ENCODE data around the gene HPSE.
"Not testable (repeated sequence)": the region's sequence is repeated elsewhere in the genome, so short reads cannot be mapped to it uniquely, and the experiment has no call there.

HPSE gene

GRCh38 chr4:83318666-83319065, 16.0 kb downstream of the HPSE start:
- Mint-ChIP-seq H3K36me3 (ENCODE audit: low read depth) (peaks cover 27% of the 10 kb centered on the region), H3K4me3 (no peak overlapping the region)

GRCh38 chr4:83317671-83318070, 17.0 kb downstream of the HPSE start:
- H3K36me3 Mint-ChIP-seq (ENCODE audit: low read depth): peaks cover 26% of the 10 kb centered on the region
- H3K4me3 Mint-ChIP-seq: no peak overlapping the region
- peaks cover 11% of the 10 kb centered on the region for H3K4me1 Mint-ChIP-seq (ENCODE audit: low read depth)
- H3K27ac Mint-ChIP-seq: no peak overlapping the region
- H3K9me3 Mint-ChIP-seq: no peaks in the 10 kb centered on the region
- H3K27me3 Mint-ChIP-seq (ENCODE audit: low read depth): no peaks in the 10 kb centered on the region

More at GRCh38 chr4:83318666-83319065, 16.0 kb downstream of the HPSE start:
- Mint-ChIP-seq H3K4me1 (ENCODE audit: low read depth) (peaks cover 11% of the 10 kb centered on the region), H3K27me3 (ENCODE audit: low read depth) (no peaks in the 10 kb centered on the region), H3K27ac (no peak overlapping the region), H3K9me3 (no peaks in the 10 kb centered on the region)

DNA sequence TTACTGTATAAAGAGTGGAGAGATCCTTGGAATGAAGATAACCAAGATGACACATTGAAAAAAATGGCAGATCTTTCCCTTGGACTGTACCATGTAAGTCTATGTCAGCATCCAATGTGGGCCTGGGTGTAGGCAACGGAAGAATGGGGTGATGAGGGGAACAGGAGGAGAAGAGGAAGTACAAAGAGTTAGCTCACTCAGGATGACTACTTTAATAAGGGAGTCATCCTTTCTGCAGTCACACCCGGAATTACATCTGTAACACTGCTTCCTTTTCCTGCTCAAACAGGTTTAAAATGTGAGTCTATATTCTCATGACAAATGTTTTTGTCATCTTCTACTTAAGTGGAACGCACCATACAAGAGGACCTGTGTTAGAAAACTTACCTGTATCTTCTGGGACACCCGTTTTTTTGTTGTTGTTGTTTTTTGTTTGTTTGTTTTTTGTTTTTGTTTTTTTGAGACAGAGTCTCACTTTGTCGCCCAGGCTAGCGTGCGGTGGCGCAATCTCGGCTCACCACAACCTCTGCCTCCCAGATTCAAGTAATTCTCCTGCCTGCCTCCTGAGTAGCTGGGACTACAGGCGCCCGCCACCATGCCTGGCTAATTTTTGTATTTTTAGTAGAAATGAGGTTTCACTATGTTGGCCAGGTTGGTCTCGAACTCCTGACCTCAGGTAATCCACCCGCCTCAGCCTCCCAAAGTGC, 18.0 kb downstream of the HPSE start:
- Mint-ChIP-seq H3K36me3 (ENCODE audit: low read depth) (peaks cover 27% of the 10 kb centered on the region), H3K27ac (no peak overlapping the region), H3K4me3 (no peak overlapping the region)

DNA sequence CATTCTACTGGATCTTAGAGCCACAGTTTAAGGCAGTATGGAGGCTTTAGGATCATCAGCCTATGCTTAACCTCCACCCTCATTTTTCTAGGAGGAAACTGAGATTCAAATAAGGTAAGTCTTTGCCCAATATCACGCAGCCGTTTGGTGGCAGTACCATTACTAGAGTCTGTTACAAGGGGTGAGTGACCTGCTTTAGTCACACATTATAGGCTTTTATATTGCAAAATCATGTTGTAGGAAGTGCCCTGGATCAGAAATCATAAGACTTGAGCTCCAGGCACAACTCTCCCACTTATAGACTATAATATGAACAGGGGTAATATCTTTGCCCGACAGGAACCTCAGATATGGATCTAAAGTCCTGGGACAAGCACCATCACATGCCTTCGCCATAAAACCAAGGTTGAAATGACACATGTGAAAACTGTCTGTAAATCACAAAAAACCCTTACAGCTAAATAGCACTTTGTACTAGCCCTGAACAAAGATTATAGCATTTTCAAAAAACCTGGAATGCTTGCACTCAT, 19.2 kb downstream of the HPSE start:
- Mint-ChIP-seq H3K27ac (no peak overlapping the region), H3K4me1 (ENCODE audit: low read depth) (peaks cover 6% of the 10 kb centered on the region), H3K9me3 (no peaks in the 10 kb centered on the region), H3K4me3 (no peak overlapping the region), H3K27me3 (ENCODE audit: low read depth) (no peaks in the 10 kb centered on the region), H3K36me3 (ENCODE audit: low read depth) (peaks cover 29% of the 10 kb centered on the region)

More for the DNA sequence above, 18.0 kb downstream of the HPSE start:
- no peaks in the 10 kb centered on the region for H3K9me3 Mint-ChIP-seq
- H3K27me3 Mint-ChIP-seq (ENCODE audit: low read depth): no peaks in the 10 kb centered on the region
- peaks cover 11% of the 10 kb centered on the region for H3K4me1 Mint-ChIP-seq (ENCODE audit: low read depth)

- no peaks in the 10 kb centered on the region for H3K4me1 Mint-ChIP-seq (ENCODE audit: low read depth)
- H3K9me3 Mint-ChIP-seq: no peaks in the 10 kb centered on the region
- no peaks in the 10 kb centered on the region for H3K27me3 Mint-ChIP-seq (ENCODE audit: low read depth)
- no peak overlapping the region for H3K27ac Mint-ChIP-seq
- no peak overlapping the region for H3K4me3 Mint-ChIP-seq
- peaks cover 22% of the 10 kb centered on the region for H3K36me3 Mint-ChIP-seq (ENCODE audit: low read depth)
Observed at GRCh38 chr4:83308672-83309071, 26.0 kb downstream of the HPSE start.

GRCh38 chr4:83307920-83308319, 26.7 kb downstream of the HPSE start:
- Mint-ChIP-seq H3K27me3 (ENCODE audit: low read depth) (no peaks in the 10 kb centered on the region), H3K36me3 (ENCODE audit: low read depth) (peaks cover 23% of the 10 kb centered on the region), H3K4me1 (ENCODE audit: low read depth) (no peaks in the 10 kb centered on the region)

GRCh38 chr4:83305187-83305586, 29.5 kb downstream of the HPSE start:
- Mint-ChIP-seq H3K36me3 (ENCODE audit: low read depth) (peaks cover 13% of the 10 kb centered on the region), H3K27me3 (ENCODE audit: low read depth) (no peaks in the 10 kb centered on the region), H3K4me1 (ENCODE audit: low read depth) (no peaks in the 10 kb centered on the region), H3K4me3 (no peak overlapping the region), H3K9me3 (no peaks in the 10 kb centered on the region), H3K27ac (no peak overlapping the region)

More at GRCh38 chr4:83307920-83308319, 26.7 kb downstream of the HPSE start:
- no peak overlapping the region for H3K27ac Mint-ChIP-seq
- H3K4me3 Mint-ChIP-seq: no peak overlapping the region
- no peaks in the 10 kb centered on the region for H3K9me3 Mint-ChIP-seq

DNA sequence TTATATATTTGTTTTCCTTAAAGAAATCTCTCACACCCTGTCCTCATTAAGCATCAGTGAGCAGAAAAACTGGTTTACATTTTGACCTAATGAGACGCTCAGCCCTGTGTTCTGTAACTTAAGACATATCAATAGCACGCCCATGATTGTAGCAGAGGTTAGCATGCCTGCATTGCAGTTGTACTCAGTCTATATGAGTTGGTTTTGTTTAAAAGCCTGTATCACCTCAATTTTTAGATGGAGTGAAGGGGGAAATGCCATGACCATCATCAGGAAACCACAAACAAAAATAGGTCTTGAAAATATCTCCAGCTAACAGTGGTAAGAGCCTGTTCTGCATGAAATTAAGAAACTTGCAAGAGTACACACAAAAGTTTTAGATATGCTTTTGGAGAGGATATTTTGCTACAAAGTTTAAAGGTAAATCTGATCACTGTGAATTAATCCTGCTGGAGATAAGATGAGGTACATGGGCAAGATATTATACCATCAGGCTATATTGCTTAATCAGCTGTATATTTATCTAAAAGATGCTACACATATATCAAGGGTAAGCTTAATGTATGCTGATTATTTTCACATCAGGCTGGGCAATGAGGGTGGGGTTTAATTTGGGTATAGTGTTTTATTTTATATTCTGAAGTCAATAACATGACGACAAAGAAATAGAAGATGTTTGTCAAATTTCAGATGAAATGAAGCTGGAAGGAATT, 36.9 kb downstream of the HPSE start:
- H3K4me1 Mint-ChIP-seq (ENCODE audit: low read depth): peaks cover 14% of the 10 kb centered on the region
- no peaks in the 10 kb centered on the region for H3K27me3 Mint-ChIP-seq (ENCODE audit: low read depth)
- H3K27ac Mint-ChIP-seq: no peak overlapping the region
- H3K9me3 Mint-ChIP-seq: no peaks in the 10 kb centered on the region
- no peak overlapping the region for H3K4me3 Mint-ChIP-seq
- H3K36me3 Mint-ChIP-seq (ENCODE audit: low read depth): peaks cover 11% of the 10 kb centered on the region

DNA sequence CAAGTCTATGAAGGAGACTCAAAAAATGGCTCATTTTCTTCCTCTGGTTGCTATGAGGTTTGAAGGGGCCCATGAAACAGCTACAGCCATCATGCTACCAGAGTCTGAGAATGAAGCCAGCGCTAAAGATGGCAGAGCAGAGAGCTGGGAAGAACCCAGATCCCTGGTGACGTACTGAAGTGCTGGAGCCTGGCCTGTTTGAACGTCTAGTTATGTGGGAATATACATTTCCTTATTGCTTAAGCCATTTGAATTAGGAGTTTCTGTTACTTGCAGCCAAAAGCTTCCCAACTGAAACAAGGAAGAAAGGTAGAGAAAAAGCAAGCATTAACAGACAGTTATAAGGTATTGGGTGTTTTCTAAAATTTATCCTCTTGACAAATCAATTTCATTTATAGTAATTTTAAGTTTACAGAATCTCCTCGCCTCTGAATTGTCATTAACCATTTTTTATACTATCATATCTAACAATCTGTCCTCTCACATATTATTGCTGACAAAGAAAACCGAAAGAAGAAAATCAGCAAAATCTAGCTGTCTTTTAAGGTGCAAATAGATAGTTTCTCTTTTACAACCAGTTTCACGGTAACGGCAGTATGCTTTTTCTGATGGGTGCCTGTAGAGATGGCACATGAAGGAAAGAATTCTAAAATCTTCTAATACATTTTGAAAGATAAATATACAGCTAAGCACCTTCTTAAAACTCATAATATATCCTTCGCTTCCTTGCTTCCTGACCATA, 41.2 kb downstream of the HPSE start:
- Mint-ChIP-seq H3K36me3 (ENCODE audit: low read depth) (peaks cover 11% of the 10 kb centered on the region), H3K27me3 (ENCODE audit: low read depth) (no peaks in the 10 kb centered on the region), H3K4me3 (no peak overlapping the region), H3K4me1 (ENCODE audit: low read depth) (peaks cover 14% of the 10 kb centered on the region), H3K9me3 (peaks cover 13% of the 10 kb centered on the region), H3K27ac (no peak overlapping the region)

DNA sequence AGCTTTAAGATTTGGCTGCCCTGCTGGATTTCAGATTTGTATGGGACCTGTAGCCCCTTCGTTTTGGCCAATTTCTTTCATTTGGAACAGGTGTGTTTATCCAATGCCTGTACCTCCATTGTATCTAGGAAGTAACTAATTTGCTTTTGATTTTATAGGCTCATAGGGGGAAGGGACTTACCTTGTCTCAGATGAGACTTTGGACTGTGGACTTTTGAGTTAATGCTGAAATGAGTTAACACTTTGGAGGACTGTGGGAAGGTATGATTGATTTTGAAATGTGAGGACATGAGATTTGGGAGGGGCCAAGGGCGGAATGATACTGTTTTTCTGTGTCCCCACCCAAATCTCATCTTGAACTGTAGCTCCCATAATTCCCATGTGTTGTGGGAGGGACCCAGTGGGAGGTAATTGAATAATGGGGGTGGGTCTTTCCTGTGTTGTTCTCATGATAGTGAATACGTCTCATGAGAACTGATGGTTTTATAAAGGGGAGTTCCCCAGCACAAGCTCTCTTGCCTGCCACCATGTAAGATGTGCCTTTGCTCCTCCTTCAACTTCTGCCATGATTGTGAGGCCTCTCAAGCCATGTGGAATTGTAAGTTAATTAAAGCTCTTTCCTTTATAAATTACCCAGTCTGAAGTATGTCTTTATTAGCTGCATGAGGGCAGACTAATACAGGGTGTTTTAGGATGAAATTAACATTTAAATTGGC, 44.4 kb downstream of the HPSE start:
- peaks cover 13% of the 10 kb centered on the region for H3K9me3 Mint-ChIP-seq
- H3K4me3 Mint-ChIP-seq; H3K27ac Mint-ChIP-seq; H3K36me3 Mint-ChIP-seq (ENCODE audit: low read depth); H3K27me3 Mint-ChIP-seq (ENCODE audit: low read depth); H3K4me1 Mint-ChIP-seq (ENCODE audit: low read depth): not testable (repeated sequence)

DNA sequence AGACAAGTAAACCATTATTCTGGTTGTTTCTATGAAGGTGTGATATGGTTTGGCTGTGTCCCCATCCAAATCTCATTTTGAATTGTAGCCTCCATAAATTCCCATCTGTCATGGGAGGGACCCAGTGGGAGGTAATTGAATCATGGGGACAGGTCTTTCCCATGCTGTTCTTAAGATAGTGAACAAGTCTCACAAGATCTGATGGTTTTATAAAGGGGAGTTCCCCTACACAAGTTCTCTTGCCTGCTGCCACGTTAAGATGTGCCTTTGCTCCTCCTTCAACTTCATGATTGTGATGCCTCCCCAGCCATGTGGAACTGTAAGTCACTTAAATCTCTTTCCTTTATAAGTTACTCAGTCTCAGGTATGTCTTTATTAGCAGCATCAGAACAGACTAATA, 46.3 kb downstream of the HPSE start:
- H3K27me3 Mint-ChIP-seq (ENCODE audit: low read depth); H3K4me3 Mint-ChIP-seq; H3K36me3 Mint-ChIP-seq (ENCODE audit: low read depth); H3K27ac Mint-ChIP-seq: not testable (repeated sequence)
- Mint-ChIP-seq H3K9me3 (peaks cover 13% of the 10 kb centered on the region), H3K4me1 (ENCODE audit: low read depth) (peaks cover 15% of the 10 kb centered on the region)

- Mint-ChIP-seq H3K27me3 (ENCODE audit: low read depth) (no peaks in the 10 kb centered on the region), H3K4me1 (ENCODE audit: low read depth) (peaks cover 36% of the 10 kb centered on the region)
Observed at GRCh38 chr4:83285055-83285407, 49.6 kb downstream of the HPSE start.

DNA sequence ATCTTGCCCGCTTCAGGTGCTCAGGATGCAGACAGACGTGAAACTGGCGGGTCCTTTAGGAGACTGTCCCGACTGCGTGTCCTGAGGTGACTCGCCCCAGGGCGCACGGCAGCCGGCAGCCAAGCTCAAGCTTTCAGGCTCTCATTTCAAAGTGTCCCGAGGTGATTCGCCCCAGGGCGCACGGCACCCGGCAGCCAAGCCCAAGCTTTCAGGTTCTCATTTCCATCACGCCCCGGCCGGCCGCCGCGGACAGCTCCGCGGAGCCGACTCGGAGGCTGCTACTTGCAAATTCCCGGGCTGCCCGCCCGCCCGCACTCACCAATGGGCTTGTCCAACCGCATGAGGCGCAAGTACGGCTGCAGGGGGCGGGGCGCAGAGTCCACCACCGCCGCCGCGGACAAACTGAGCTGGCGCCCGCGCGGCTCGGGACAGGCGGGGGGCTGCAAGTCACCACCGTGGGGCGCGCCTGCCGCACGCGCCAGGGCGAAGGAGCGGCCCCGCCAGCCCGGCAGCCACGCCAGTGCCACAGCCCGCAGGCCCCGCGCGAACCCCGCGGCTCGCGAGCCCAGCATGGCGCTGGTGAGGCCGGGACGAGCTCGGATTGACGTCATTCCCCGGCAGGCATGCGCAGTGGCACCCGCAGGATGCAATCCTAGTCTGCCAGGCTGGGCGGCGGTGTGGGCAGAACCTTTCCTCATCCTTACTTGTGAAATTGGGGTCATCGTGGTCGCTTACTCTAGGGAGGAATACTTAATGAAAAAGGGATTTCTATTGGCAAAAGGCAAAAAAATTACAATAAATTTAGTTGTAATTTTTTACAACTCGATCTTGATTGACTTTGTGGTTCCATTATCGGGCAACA, 50.2 kb downstream of the HPSE start, which contains the start of gene COQ2:
TSS of gene COQ2 (minus strand) at position 606 of the 862 bp plus-strand sequence. CDS start at position 572, 34 bp downstream.
- Mint-ChIP-seq H3K4me3 (peak within 1 kb of the TSS; percentile 99), H3K27me3 (ENCODE audit: low read depth) (no peaks in the 10 kb centered on the region), H3K9me3 (no peaks in the 10 kb centered on the region), H3K4me1 (ENCODE audit: low read depth) (peaks cover 36% of the 10 kb centered on the region), H3K27ac (peak within 1 kb of the TSS; percentile 99), H3K36me3 (ENCODE audit: low read depth) (no peaks in the 10 kb centered on the region)

More at GRCh38 chr4:83285055-83285407, 49.6 kb downstream of the HPSE start:
- Mint-ChIP-seq H3K36me3 (ENCODE audit: low read depth) (no peaks in the 10 kb centered on the region), H3K4me3 (peak overlapping the region; percentile 99), H3K27ac (peak overlapping the region; percentile 99), H3K9me3 (peaks cover 5% of the 10 kb centered on the region)
